Breast epithelium (tissue), 3 donors: ENCODE data around the gene MEF2D.

Experiments
- POLR2A ChIP-seq: fragments of 450-650 bp; IDR thresholded peaks from one replicate; pipeline ENCODE4 v1.6.1; 2016; ENCODE audit warnings: antibody characterized with exemption, mild to moderate bottlenecking, moderate library complexity
- POLR2AphosphoS5 ChIP-seq, 3 donors: sonication (generic); formaldehyde crosslinking; IDR thresholded peaks; one replicate each; pipeline ENCODE4 v1.6.1; 2017; ENCODE audit warnings: antibody characterized with exemption in 3 of 3
- TF ChIP-seq, protein P1 (sequence below), 3 donors: fragments of 450-650 bp; IDR thresholded peaks; one replicate each; pipeline ENCODE4 v1.5.1; 2016 to 2017; ENCODE audit warnings: antibody characterized with exemption in 3 of 3, mild to moderate bottlenecking in 3 of 3, moderate library complexity in 3 of 3

DNA sequence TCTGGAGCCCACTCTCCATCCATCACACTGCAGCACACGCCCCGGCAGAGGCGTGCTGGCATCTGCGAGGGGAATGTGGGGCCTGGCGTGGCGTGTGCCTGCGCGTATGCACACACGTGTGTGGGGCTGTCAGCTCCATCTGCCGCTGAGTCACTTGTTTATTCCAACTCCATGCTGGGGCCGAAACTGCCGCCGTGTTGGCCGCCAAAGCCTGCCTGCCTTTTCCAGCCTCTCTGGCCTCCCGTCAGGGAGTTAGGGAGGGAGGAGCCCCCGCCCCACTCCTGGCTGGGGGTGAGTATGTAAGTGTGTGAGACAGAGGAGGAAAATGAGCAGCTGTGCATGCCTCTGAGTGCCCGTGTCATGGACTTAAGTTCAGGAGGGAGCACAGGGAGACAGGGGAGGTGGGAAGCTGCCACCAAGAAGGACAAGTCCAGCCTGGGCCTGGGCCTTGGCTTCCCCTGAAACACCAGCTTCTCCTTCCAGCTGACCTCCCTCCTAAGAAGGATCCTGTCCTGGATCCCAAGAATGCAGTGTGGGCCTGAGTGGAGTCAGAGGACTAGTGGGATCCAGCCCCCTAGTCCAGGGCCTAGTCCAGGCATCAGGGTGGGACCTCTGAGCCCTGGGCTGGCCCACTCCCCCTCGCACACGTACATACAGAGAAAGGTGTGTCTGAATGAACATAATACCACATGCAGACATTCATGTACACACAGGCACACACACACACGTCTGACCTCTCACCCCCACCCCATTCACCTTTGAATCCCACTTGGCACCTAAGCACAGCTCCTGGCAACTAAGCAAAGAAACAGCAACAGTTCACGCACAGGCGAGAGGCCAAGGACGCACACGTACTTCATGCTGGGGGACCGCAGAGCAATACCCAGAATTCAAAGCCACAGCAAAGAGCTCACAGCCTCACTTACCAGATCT, 24.7 kb downstream of the MEF2D start:
- TF ChIP-seq, protein P1, sequence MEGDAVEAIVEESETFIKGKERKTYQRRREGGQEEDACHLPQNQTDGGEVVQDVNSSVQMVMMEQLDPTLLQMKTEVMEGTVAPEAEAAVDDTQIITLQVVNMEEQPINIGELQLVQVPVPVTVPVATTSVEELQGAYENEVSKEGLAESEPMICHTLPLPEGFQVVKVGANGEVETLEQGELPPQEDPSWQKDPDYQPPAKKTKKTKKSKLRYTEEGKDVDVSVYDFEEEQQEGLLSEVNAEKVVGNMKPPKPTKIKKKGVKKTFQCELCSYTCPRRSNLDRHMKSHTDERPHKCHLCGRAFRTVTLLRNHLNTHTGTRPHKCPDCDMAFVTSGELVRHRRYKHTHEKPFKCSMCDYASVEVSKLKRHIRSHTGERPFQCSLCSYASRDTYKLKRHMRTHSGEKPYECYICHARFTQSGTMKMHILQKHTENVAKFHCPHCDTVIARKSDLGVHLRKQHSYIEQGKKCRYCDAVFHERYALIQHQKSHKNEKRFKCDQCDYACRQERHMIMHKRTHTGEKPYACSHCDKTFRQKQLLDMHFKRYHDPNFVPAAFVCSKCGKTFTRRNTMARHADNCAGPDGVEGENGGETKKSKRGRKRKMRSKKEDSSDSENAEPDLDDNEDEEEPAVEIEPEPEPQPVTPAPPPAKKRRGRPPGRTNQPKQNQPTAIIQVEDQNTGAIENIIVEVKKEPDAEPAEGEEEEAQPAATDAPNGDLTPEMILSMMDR (IDR thresholded peaks at IDR 0.05), result no peak
- TF ChIP-seq POLR2AphosphoS5 (IDR thresholded peaks at IDR 0.05), result peak; percentile 57 to 81 (median 72)
- TF ChIP-seq POLR2A, result no peak
